HG02588 (cell line): ENCODE measurements around the gene ADCY9.

Source experiments
- ATAC-seq: cut with Tn5 transposase; IDR thresholded peaks from one replicate; pipeline ENCODE4 v1.9.1; 2021; ENCODE audit warnings: mild to moderate bottlenecking, moderate library complexity; ENCODE audit not compliant: unreplicated experiment

Gene ADCY9

GRCh38 chr16:3924763-3925162 lies 191.5 kb downstream of the ADCY9 start:
- ATAC-seq = no peak

DNA sequence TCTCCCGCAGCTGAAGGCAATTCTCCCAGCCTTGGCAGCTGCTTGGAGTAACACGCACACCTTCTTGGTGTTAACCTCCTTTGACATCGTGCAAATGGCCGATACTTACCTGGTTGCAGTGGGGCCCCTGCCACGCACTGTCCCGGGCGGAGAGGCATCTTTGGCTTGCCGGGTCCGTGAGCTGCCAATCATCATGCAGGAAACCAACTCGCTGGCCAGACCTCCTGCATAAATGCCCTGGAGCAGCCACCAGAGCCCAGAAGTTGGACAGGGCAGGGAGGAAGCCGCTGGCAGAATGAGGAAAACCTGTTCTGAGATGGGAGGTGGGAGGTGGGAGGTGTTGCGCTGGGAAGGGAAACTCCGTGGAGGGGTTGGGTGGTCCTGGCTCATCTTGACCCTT lies 194.0 kb downstream of the ADCY9 start:
- no peak for ATAC-seq

DNA sequence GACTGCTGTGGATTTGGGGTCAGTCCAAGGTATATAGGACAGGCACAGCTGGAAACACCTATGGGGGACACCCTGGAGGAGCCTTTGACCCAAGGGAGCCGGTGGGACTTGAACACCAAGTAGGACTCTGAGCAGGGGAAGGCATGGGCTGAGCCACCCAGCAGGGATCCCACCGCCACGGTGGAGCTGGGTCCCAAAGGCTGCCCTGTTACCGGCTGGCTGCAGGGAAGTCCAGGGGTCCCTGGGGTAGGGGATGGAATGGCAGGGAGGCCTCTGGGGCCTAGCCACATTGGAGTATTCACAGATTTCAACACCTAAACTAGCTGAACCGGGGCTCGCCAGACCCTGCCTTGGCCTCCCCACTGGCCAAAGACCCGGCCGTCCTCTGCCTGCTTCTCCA lies 196.0 kb downstream of the ADCY9 start:
- ATAC-seq = no peak

DNA sequence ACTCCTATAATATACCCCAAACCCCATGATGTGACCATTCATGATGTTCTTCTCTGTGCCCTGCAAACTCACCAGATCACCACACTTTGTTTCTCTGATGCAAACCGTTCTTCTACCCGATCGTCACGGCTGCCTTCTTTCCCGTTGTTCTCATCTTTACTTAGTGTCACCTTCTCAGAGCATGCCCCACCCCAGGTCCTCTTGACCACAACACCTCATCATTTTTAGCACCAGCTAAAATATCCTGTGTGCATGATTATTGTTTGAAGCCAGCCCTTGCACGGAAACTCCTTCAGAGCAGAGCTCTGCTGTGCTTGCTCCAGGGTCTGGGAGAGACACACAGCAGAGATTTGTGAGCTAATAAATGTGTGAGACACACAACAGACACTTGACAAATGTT lies 196.8 kb downstream of the ADCY9 start:
- no peak for ATAC-seq

DNA sequence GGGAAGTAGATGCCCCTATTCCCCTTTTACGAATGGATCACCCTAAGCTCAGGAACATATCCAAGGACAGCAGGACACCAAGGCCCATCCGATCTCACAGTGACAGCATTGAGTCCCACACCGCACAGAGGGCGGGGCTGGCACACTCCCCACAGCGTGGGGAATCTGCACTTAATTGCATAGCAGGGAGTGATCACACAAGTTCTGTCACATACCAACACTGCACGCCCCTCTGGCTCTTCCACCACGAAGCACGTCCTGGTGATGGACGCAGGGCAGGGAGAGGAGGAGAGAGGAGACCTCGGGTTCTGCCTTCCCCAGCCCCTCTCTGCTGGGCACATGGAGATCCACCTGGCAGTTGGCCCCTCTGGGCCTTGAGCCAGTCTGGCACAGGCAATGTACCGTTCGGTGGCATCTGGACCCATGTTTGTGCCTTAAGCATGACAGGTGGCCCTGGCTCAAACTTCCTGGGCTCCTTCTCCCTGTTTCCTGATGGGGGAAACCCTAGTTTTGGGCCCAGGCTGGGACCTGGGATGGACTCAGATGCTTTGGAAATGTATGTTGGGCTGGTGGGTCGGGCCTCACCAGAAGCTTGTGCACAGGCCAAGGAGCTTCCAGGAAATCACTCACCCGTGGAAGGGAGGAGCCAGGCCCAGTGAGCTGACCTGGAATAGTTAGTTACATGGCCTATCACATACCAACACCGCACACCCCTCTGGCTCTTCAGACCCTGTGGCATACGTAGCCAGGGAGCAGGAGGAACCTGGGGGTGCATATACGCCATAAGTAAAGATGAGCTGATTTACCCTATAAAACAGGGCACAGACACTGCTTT lies 200.6 kb downstream of the ADCY9 start:
- ATAC-seq = no peak

GRCh38 chr16:3912897-3913296 lies 203.3 kb downstream of the ADCY9 start:
- ATAC-seq = no peak
